H1 (cell line): ENCODE measurements around the gene ATG7. TPM values are rescaled to one million over a fixed set of nuclear protein-coding genes. Genes with fewer than 3 reads are reported as not detected.

ENCODE experiments used
- CBX5 ChIP-seq: fragments of 300-800, 300-1000 bp; sonication (generic); IDR thresholded peaks from 2 replicates; pipeline ENCODE4 v1.7.1; 2016; ENCODE audit warnings: antibody characterized with exemption, low read length, low read depth
- FOSL1 ChIP-seq: IDR thresholded peaks from 2 replicates; pipeline ENCODE4 v1.6.1; 2011; ENCODE audit warnings: mild to moderate bottlenecking, low read depth, low read length, moderate library complexity; ENCODE audit not compliant: insufficient read depth
- GABPA ChIP-seq: IDR thresholded peaks from 2 replicates; pipeline ENCODE4 v1.6.1; 2011; ENCODE audit warnings: mild to moderate bottlenecking, low read length, moderate library complexity, borderline replicate concordance; ENCODE audit not compliant: insufficient read depth
- HDAC2 ChIP-seq, 2 experiments: fragments of 300-600 bp in 1 of 2; sonication (generic) in 1 of 2; IDR thresholded peaks; 2 replicates each; pipeline ENCODE4 v1.6.1; 2011 to 2012; ENCODE audit warnings: low read depth in 2 of 2, low read length in 2 of 2, mild to moderate bottlenecking in 2 of 2, moderate library complexity in 2 of 2, borderline replicate concordance in 1 of 2, inconsistent platforms in 1 of 2
- KDM4A ChIP-seq: IDR thresholded peaks from one replicate; pipeline ENCODE4 v1.7.1; 2012; ENCODE audit warnings: low read depth, mild to moderate bottlenecking, moderate library complexity, low read length, inconsistent platforms; ENCODE audit not compliant: severe bottlenecking
- ZNF274 ChIP-seq: IDR thresholded peaks from 2 replicates; pipeline ENCODE4 v1.7.0; 2012; ENCODE audit warnings: low read length, borderline replicate concordance; ENCODE audit errors: extremely low read depth
- polyA plus RNA-seq, 7 experiments: library from polyadenylated mRNA; depleted of rRNA in 3 of 7; stranded (reverse) in 5 of 7; unstranded in 2 of 7; fragments of >200 nt in 5 of 7; fragments of 200-250 nt in 2 of 7; gene quantifications; 1 replicate in 5 of 7; 2 replicates in 1 of 7; 4 replicates in 1 of 7; pipeline versions ENCODE4 v1.2.1 to v1.2.3, GENCODE V29; 2011 to 2013; ENCODE audit warnings: missing spikeins in 2 of 7, mixed read lengths in 2 of 7
- total RNA-seq: library from RNA; stranded (reverse); fragmentation: NEBNext Ultra II Directional; extraction: Animal tissue kit (Norgen Biotek cat#: 25700); gene quantifications from 2 replicates; pipeline ENCODE4 v1.2.1, GENCODE V29; 2021
- TF ChIP-seq, protein P1 (sequence below): fragments of 300-600 bp; sonication (generic); IDR thresholded peaks from 2 replicates; pipeline ENCODE4 v1.7.1; 2012; ENCODE audit warnings: low read length, moderate library complexity, mild to moderate bottlenecking, inconsistent platforms; ENCODE audit not compliant: insufficient replicate concordance

ATG7 gene
- total and polyA plus RNA-seq, 2 of the 8 experiments (the other 6 are each of a cell fraction or from before 2014, with no cell fraction given): 15.0 to 19.1 TPM

DNA sequence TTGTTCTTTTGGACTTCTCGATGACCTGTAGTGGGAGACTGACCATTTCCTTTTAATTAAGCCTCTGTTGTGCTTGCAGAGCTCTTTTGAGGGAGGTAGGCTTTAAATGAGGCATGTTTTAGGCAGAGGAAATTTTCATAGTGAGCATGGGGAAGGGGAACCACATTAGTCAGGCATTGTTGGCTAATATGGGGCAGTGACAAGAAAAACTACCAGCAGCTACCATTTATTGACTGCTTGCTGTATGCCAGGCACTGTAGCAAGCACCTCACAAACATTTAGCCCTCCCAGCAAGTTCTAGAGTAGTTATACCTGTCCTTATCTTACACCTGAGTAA is 10.9 kb downstream of the ATG7 start (continued):
- TF ChIP-seq FOSL1 (no peak), ZNF274 (no peak), GABPA (no peak), CBX5 (no peak), HDAC2 (IDR thresholded peaks at IDR 0.05; ENCODE audit: borderline replicate concordance in 1 of 2, low read depth in 2 of 2, low read length in 2 of 2) (no peak), KDM4A (no peak)
- TF ChIP-seq, protein P1, sequence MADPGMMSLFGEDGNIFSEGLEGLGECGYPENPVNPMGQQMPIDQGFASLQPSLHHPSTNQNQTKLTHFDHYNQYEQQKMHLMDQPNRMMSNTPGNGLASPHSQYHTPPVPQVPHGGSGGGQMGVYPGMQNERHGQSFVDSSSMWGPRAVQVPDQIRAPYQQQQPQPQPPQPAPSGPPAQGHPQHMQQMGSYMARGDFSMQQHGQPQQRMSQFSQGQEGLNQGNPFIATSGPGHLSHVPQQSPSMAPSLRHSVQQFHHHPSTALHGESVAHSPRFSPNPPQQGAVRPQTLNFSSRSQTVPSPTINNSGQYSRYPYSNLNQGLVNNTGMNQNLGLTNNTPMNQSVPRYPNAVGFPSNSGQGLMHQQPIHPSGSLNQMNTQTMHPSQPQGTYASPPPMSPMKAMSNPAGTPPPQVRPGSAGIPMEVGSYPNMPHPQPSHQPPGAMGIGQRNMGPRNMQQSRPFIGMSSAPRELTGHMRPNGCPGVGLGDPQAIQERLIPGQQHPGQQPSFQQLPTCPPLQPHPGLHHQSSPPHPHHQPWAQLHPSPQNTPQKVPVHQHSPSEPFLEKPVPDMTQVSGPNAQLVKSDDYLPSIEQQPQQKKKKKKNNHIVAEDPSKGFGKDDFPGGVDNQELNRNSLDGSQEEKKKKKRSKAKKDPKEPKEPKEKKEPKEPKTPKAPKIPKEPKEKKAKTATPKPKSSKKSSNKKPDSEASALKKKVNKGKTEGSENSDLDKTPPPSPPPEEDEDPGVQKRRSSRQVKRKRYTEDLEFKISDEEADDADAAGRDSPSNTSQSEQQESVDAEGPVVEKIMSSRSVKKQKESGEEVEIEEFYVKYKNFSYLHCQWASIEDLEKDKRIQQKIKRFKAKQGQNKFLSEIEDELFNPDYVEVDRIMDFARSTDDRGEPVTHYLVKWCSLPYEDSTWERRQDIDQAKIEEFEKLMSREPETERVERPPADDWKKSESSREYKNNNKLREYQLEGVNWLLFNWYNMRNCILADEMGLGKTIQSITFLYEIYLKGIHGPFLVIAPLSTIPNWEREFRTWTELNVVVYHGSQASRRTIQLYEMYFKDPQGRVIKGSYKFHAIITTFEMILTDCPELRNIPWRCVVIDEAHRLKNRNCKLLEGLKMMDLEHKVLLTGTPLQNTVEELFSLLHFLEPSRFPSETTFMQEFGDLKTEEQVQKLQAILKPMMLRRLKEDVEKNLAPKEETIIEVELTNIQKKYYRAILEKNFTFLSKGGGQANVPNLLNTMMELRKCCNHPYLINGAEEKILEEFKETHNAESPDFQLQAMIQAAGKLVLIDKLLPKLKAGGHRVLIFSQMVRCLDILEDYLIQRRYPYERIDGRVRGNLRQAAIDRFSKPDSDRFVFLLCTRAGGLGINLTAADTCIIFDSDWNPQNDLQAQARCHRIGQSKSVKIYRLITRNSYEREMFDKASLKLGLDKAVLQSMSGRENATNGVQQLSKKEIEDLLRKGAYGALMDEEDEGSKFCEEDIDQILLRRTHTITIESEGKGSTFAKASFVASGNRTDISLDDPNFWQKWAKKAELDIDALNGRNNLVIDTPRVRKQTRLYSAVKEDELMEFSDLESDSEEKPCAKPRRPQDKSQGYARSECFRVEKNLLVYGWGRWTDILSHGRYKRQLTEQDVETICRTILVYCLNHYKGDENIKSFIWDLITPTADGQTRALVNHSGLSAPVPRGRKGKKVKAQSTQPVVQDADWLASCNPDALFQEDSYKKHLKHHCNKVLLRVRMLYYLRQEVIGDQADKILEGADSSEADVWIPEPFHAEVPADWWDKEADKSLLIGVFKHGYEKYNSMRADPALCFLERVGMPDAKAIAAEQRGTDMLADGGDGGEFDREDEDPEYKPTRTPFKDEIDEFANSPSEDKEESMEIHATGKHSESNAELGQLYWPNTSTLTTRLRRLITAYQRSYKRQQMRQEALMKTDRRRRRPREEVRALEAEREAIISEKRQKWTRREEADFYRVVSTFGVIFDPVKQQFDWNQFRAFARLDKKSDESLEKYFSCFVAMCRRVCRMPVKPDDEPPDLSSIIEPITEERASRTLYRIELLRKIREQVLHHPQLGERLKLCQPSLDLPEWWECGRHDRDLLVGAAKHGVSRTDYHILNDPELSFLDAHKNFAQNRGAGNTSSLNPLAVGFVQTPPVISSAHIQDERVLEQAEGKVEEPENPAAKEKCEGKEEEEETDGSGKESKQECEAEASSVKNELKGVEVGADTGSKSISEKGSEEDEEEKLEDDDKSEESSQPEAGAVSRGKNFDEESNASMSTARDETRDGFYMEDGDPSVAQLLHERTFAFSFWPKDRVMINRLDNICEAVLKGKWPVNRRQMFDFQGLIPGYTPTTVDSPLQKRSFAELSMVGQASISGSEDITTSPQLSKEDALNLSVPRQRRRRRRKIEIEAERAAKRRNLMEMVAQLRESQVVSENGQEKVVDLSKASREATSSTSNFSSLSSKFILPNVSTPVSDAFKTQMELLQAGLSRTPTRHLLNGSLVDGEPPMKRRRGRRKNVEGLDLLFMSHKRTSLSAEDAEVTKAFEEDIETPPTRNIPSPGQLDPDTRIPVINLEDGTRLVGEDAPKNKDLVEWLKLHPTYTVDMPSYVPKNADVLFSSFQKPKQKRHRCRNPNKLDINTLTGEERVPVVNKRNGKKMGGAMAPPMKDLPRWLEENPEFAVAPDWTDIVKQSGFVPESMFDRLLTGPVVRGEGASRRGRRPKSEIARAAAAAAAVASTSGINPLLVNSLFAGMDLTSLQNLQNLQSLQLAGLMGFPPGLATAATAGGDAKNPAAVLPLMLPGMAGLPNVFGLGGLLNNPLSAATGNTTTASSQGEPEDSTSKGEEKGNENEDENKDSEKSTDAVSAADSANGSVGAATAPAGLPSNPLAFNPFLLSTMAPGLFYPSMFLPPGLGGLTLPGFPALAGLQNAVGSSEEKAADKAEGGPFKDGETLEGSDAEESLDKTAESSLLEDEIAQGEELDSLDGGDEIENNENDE: no peak
